ENCODE data around the gene CRLF1. TPM values are rescaled to one million over a fixed set of nuclear protein-coding genes. Genes with fewer than 3 reads are reported as not detected.
A peak's percentile ranks its signal among the peaks of the same experiment; 100 is the strongest.

The CRLF1 gene
- total RNA-seq, 3 donors from 2014 or later (not counting 1 experiment from before 2014, with no cell fraction given) = not detected

DNA sequence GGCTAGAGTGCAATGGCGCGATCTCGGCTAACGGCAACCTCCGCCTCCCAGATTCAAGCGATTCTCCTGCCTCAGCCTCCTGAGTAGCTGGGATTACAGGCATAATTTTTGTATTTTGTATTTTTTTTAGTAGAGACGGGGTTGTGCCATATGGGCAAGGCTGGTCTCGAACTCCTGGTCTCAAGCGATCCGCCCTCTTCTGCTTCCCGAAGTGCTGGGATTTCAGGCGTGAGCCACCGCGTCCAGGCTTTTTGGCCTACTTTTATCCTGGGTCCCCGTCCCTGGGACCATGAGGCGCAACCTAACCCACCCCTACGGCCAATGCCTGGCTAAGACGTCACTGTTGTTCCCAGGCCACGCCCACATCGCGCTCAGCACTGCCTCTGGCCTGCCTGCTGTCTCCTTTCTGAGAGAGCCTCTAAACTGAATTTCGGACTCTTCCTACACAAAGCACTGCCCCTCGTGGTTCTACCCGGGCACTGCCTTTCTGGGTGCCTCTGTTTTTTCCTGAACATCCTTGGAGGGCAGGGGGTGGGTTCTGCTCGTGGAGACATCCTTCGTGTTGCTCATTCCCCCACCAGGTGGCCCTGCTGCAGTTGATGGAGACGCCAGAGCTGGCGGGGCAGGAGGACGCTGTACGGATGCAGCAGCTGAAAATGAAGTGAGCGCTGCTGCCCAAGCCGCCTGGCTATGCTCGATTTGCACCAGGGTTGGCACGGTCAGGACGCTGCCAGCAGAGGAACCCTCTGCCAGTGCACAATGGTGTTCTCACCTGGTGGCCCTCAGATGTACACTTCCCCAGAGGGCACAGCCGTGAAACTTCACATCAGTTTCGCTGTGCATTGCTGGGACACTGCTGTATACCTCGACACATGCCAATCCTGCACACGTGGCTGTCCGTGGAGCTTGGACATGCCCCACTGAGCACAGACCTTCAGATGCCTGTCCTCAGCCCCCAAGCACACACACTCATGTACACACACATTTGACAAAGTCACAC lies 16.0 kb downstream of the CRLF1 start:
- Mint-ChIP-seq H3K4me1 (peaks cover 14 to 39% of the 10 kb centered on the region in 2 donors), H3K27me3 (ENCODE audit: low read depth in 2 of 2) (no peaks in the 10 kb centered on the region), H3K27ac (peak overlapping the region; percentile 86 to 88), H3K9me3 (no peaks in the 10 kb centered on the region), H3K4me3 (peak overlapping the region; percentile 90), H3K36me3 (no peaks in the 10 kb centered on the region)
- Histone ChIP-seq H3K27ac (ENCODE audit: low read length) (no peak overlapping the region), H3K4me3 (ENCODE audit: low read length) (no peak overlapping the region), H3K9me3 (ENCODE audit: control insufficient read depth, insufficient read depth, low read length) (no peaks in the 10 kb centered on the region), H3K4me1 (ENCODE audit: control insufficient read depth, insufficient read depth, low read length) (peaks cover 50% of the 10 kb centered on the region), H3K36me3 (ENCODE audit: control insufficient read depth, insufficient read depth, low read length) (peaks cover 4% of the 10 kb centered on the region), H3K27me3 (ENCODE audit: control insufficient read depth, insufficient read depth, low read length) (no peaks in the 10 kb centered on the region)
- intact Hi-C loops (cut with micrococcal nuclease) = no loop called here
- DNase-seq (peak in 1 of 2 donors; percentile 39), ATAC-seq (no peak)
- TF ChIP-seq, protein P1, sequence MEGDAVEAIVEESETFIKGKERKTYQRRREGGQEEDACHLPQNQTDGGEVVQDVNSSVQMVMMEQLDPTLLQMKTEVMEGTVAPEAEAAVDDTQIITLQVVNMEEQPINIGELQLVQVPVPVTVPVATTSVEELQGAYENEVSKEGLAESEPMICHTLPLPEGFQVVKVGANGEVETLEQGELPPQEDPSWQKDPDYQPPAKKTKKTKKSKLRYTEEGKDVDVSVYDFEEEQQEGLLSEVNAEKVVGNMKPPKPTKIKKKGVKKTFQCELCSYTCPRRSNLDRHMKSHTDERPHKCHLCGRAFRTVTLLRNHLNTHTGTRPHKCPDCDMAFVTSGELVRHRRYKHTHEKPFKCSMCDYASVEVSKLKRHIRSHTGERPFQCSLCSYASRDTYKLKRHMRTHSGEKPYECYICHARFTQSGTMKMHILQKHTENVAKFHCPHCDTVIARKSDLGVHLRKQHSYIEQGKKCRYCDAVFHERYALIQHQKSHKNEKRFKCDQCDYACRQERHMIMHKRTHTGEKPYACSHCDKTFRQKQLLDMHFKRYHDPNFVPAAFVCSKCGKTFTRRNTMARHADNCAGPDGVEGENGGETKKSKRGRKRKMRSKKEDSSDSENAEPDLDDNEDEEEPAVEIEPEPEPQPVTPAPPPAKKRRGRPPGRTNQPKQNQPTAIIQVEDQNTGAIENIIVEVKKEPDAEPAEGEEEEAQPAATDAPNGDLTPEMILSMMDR (IDR thresholded peaks at IDR 0.05) = no peak
- 88% methylated on average over 40 of the region's 40 CpGs for WGBS (ENCODE audit: insufficient coverage)

DNA sequence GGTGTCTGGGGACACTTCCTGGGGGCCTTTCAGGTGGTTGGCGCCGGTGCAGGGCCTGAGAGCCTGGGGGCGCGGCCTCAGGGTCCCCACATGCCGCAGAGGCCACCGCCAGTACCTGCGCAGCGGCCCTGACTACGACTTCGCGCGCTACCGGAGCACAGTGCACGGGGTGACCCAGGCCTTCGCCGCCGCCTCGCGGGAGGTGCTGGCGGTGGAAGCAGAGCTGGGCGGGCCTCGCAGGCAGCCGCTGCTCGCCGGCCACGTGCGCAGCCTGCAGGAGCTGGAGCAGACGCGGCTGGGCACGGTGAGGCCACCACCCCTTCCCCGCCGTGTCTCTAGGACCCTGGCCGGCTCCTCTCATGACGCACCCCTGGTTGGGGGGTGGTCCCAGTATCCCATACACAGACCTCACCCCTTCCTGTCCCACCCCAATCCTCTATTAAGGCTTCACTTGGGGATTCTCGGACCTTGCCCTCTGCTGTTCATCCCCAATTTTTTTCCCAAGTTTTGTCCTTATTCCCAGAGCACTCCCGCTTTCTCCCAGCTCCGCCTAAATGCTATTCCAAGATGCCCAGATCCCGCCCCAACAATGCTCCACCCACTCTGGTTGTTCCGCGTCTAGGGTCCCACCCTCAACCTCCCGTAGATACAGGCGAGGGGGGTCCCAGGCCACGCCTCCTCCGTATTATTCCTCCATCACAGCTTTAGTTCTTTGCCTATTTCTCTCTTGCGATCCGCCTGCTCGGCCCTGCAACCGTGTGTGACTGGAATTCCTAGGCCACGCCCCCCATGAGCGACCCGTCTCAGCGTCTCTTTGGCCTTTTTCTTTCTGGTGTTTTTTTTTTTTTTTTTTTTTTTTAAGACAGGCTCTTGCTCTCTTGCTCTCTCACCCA lies 17.0 kb downstream of the CRLF1 start:
- Mint-ChIP-seq H3K4me3 (peak overlapping the region; percentile 90), H3K27me3 (ENCODE audit: low read depth in 2 of 2) (no peaks in the 10 kb centered on the region)
- H3K4me1 ChIP-seq (ENCODE audit: control insufficient read depth, insufficient read depth, low read length) = peaks cover 41% of the 10 kb centered on the region

DNA sequence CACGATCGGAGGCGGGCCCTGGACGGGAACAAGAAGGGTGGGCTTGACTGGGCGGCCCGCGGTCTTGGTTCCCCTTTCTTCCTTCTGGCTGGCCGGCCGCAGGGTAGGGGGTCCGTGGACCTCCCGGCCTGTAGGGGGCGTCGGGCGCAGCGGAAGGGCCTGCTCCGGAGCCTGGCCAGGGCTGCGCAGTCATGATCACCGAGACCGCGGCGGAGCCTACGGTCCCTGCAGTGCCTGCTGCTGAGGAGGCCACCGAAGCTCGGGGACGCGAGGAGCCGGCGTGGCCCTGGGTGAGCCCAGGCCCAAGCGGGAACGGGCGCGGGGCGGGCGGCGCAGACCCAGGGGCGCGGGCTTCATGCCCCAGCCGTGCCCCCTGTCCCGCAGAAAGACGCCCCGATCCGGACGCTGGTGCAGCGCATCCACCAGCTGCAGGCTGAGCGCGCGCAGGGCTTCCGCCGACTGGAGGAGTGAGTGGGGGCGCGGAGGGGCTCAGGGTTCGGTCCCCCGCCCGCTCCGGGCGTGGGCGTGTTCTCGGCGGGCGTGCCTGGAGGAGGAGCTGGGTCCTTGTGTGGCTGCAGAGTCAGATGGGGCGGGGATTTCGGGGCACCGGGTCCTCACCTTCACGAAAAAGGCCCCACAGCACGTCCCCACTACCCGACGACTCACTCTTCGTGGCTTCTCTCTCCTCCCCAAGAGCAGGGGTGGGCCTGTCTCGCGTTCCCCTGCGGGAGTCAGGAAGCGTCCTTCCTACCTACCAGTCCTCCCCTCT lies 17.8 kb downstream of the CRLF1 start, which contains the start of gene REX1BD:
Gene REX1BD (plus strand): TSS at position 188 of the 769 bp plus-strand sequence. CDS start 4 bp downstream, at position 192.
- H3K27ac ChIP-seq (ENCODE audit: low read length) = peak within 1 kb of the TSS; percentile 77
- Mint-ChIP-seq H3K9me3 (no peaks in the 10 kb centered on the region), H3K36me3 (no peaks in the 10 kb centered on the region), H3K4me3 (peak within 1 kb of the TSS; percentile 90), H3K27ac (peak within 1 kb of the TSS; percentile 86 to 88), H3K27me3 (ENCODE audit: low read depth in 2 of 2) (peaks cover 0 to 4% of the 10 kb centered on the region in 2 donors), H3K4me1 (peaks cover 9 to 28% of the 10 kb centered on the region in 2 donors)
- H3K4me1 ChIP-seq (ENCODE audit: control insufficient read depth, insufficient read depth, low read length) = peaks cover 33% of the 10 kb centered on the region
- TF ChIP-seq, protein P1 (IDR thresholded peaks at IDR 0.05) = peak; percentile 85
- ATAC-seq (peak; percentile 79 to 90 (median 80)), DNase-seq (peak; percentile 78 to 93)
- under 1% methylated on average over 72 of the region's 72 CpGs for WGBS (ENCODE audit: insufficient coverage)
- peaks cover 4% of the 10 kb centered on the region for H3K36me3 ChIP-seq (ENCODE audit: control insufficient read depth, insufficient read depth, low read length)
- H3K27me3 ChIP-seq (ENCODE audit: control insufficient read depth, insufficient read depth, low read length) = no peaks in the 10 kb centered on the region
- no peaks in the 10 kb centered on the region for H3K9me3 ChIP-seq (ENCODE audit: control insufficient read depth, insufficient read depth, low read length)
- H3K4me3 ChIP-seq (ENCODE audit: low read length) = peak within 1 kb of the TSS; percentile 54
- intact Hi-C loops (cut with micrococcal nuclease) = loop anchor here (2.0 to 5.0 kb wide), 4 partner anchors 18 to 330 kb away; partner anchors contain the start of genes COPE, DDX49, ELL and UBA52

More for the DNA sequence above, 17.0 kb downstream of the CRLF1 start:
- no peaks in the 10 kb centered on the region for H3K9me3 ChIP-seq (ENCODE audit: control insufficient read depth, insufficient read depth, low read length)
- H3K36me3 ChIP-seq (ENCODE audit: control insufficient read depth, insufficient read depth, low read length) = peaks cover 4% of the 10 kb centered on the region
- peak; percentile 70 to 88 for DNase-seq
- H3K4me1 Mint-ChIP-seq = peaks cover 11 to 31% of the 10 kb centered on the region in 2 donors
- intact Hi-C loops (cut with micrococcal nuclease) = loop anchor here (2.0 to 5.0 kb wide), 4 partner anchors 19 to 329 kb away; partner anchors contain the start of genes COPE, DDX49, ELL and UBA52
- TF ChIP-seq, protein P1 (IDR thresholded peaks at IDR 0.05) = no peak
- peak overlapping the region; percentile 86 to 88 for H3K27ac Mint-ChIP-seq
- no peaks in the 10 kb centered on the region for H3K27me3 ChIP-seq (ENCODE audit: control insufficient read depth, insufficient read depth, low read length)
- ATAC-seq = peak; percentile 64 to 78 (median 64)
- 21% methylated on average over 52 of the region's 52 CpGs for WGBS (ENCODE audit: insufficient coverage)
- no peaks in the 10 kb centered on the region for H3K9me3 Mint-ChIP-seq
- H3K27ac ChIP-seq (ENCODE audit: low read length) = peak overlapping the region; percentile 77
- no peaks in the 10 kb centered on the region for H3K36me3 Mint-ChIP-seq
- H3K4me3 ChIP-seq (ENCODE audit: low read length) = peak overlapping the region; percentile 54

All from natural killer cell (primary cell).